Ovary (tissue), 9 donors: ENCODE results near the gene CATSPERB. TPM values are rescaled to one million over a fixed set of nuclear protein-coding genes. Genes with fewer than 3 reads are reported as not detected.
"Not testable (repeated sequence)": the region's sequence is repeated elsewhere in the genome, so short reads cannot be mapped to it uniquely, and the experiment has no call there.

Experiments used
- DNase-seq, 5 donors: peaks; one replicate each; pipeline ENCODE4 v3.0.0-alpha.2; 2019 to 2020
- H3K27ac ChIP-seq, 2 donors: fragments of 200-600 bp; one replicate each; pipeline versions ENCODE4 v1.5.1 to v1.8.0; 2019 to 2022
- H3K27me3 ChIP-seq: fragments of 200-600 bp; one replicate; pipeline ENCODE4 v1.8.0; 2022
- H3K36me3 ChIP-seq: fragments of 200-600 bp; sonication (generic); one replicate; pipeline ENCODE4 v1.5.1; 2019
- H3K4me1 ChIP-seq: one replicate; pipeline ENCODE4 v1.8.1; 2013; ENCODE audit warnings: mild to moderate bottlenecking, moderate library complexity; ENCODE audit not compliant: insufficient read depth
- H3K4me3 ChIP-seq: fragments of 200-600 bp; sonication (generic); one replicate; pipeline ENCODE4 v1.5.1; 2017
- H3K9me3 ChIP-seq, 2 donors: fragments of 200-600 bp in 1 of 2; sonication (generic) in 1 of 2; one replicate each; pipeline versions ENCODE4 v1.5.1 to v1.8.1; 2013 to 2019; ENCODE audit warnings: mild to moderate bottlenecking in 1 of 2, moderate library complexity in 1 of 2
- CTCF ChIP-seq, 3 donors: fragments of 450-650 bp in 2 of 3; fragments of 200-600 bp in 1 of 3; IDR thresholded peaks; one replicate each; pipeline versions ENCODE4 v1.5.1 to v1.8.0; 2016 to 2022; ENCODE audit warnings: antibody characterized with exemption in 3 of 3, mild to moderate bottlenecking in 1 of 3
- EP300 ChIP-seq: sonication (generic); formaldehyde crosslinking; IDR thresholded peaks from one replicate; pipeline ENCODE4 v1.6.1; 2017; ENCODE audit warnings: antibody characterized with exemption
- POLR2A ChIP-seq: fragments of 450-650 bp; IDR thresholded peaks from one replicate; pipeline ENCODE4 v1.6.1; 2017; ENCODE audit warnings: antibody characterized with exemption, mild to moderate bottlenecking, moderate library complexity
- WGBS, 3 donors: extraction: QIAGEN DNeasy Blood & Tissue Kit in 1 of 3; methylation state at CpG; one replicate each; pipeline versions ENCODE4 v1.1.5 to v1.1.7; 2013 to 2017; 5-methylcytosine and 5-hydroxymethylcytosine counted together
- intact Hi-C, 4 donors: fragments of 100-400 bp; cut with DNase I; formaldehyde crosslinking; loops; one replicate each; pipeline versions ENCODE4 v1.11.0 to v1.15.1; 2022 to 2023
- polyA plus RNA-seq, 2 donors: library from polyadenylated mRNA; stranded (reverse); fragments of 200-250 nt in 1 of 2; fragments of 350-450 nt in 1 of 2; fragmentation: Illumina TruSeq in 1 of 2; extraction: RNeasy Lipid Tissue Mini Kit (QIAGEN cat#74804) in 1 of 2; gene quantifications; one replicate each; pipeline ENCODE4 v1.2.3, GENCODE V29; 2013 to 2014
- total RNA-seq, 7 donors: library from RNA; depleted of rRNA in 2 of 7; stranded (reverse); fragments of >200 nt in 2 of 7; fragmentation: NEBNext Ultra II Directional in 3 of 7; extraction: Animal tissue kit (Norgen Biotek cat#: 25700) in 3 of 7; gene quantifications; one replicate each; pipeline versions ENCODE4 v1.1.0 to v1.2.4, GENCODE V29; 2016 to 2023
- donor health status: DM: no; HTN: no; CAD: no; lungs with moderate emphysema.
- donor health status: DM: no; HTN: no; CAD: no.
- donor health status: Bipolar disorder and iron deficiency.
- donor health status: DM: yes; HTN: yes; CAD: no.
- donor health status: DM: no; HTN: no; CAD: no.
- donor health status: DM: yes; HTN: yes; CAD: no.

CATSPERB gene
- total and polyA plus RNA-seq, 9 donors: 0.07 to 2.5 (median 0.46) TPM; not detected in 1

GRCh38 chr14:91679273-91679672 lies 52.6 kb downstream of the CATSPERB start:
- intact Hi-C loops: no loop called here
- TF ChIP-seq CTCF (IDR thresholded peaks at IDR 0.05) (no peak), EP300 (no peak), POLR2A (no peak)
- Histone ChIP-seq H3K4me3 (no peak overlapping the region), H3K27me3 (no peaks in the 10 kb centered on the region), H3K36me3 (no peaks in the 10 kb centered on the region), H3K27ac (no peak overlapping the region), H3K4me1 (no peaks in the 10 kb centered on the region), H3K9me3 (no peaks in the 10 kb centered on the region)
- no peak for DNase-seq

- H3K4me3 ChIP-seq, H3K27ac ChIP-seq, H3K27me3 ChIP-seq, H3K4me1 ChIP-seq, DNase-seq, H3K36me3 ChIP-seq, intact Hi-C loops, H3K9me3 ChIP-seq: not testable (repeated sequence)
- WGBS, 3 donors: 88 to 97% (median 90%) methylated on average over 3 of the region's 3 CpGs
These were observed 54.2 kb downstream of the CATSPERB start for GRCh38 chr14:91677687-91678086.

- H3K27me3 ChIP-seq: no peaks in the 10 kb centered on the region
- no peak for DNase-seq
- H3K27ac ChIP-seq: no peak overlapping the region
- WGBS, 3 donors: 23 to 24% (median 23%) methylated on average over 3 of the region's 3 CpGs
- no peak for TF ChIP-seq POLR2A
- TF ChIP-seq EP300: no peak
- no peak for TF ChIP-seq CTCF (IDR thresholded peaks at IDR 0.05)
- no peak overlapping the region for H3K4me3 ChIP-seq
- H3K36me3 ChIP-seq: no peaks in the 10 kb centered on the region
- intact Hi-C loops: no loop called here
- no peaks in the 10 kb centered on the region for H3K9me3 ChIP-seq
- H3K4me1 ChIP-seq: no peaks in the 10 kb centered on the region
These were observed 57.0 kb downstream of the CATSPERB start for GRCh38 chr14:91674911-91675310.

- WGBS, 3 donors: 89 to 93% (median 91%) methylated on average over 2 of the region's 2 CpGs
- no peak overlapping the region for H3K27ac ChIP-seq
- H3K36me3 ChIP-seq: no peaks in the 10 kb centered on the region
- no peak for DNase-seq
- no peaks in the 10 kb centered on the region for H3K9me3 ChIP-seq
- no peaks in the 10 kb centered on the region for H3K4me1 ChIP-seq
- intact Hi-C loops: no loop called here
- H3K27me3 ChIP-seq: no peaks in the 10 kb centered on the region
- no peak overlapping the region for H3K4me3 ChIP-seq
- no peak for TF ChIP-seq EP300
- no peak for TF ChIP-seq POLR2A
- TF ChIP-seq CTCF (IDR thresholded peaks at IDR 0.05): no peak
These were observed 62.0 kb downstream of the CATSPERB start for GRCh38 chr14:91669867-91670266.

GRCh38 chr14:91667101-91667500 lies 64.8 kb downstream of the CATSPERB start:
- 92 to 98% (median 97%) methylated on average over 2 of the region's 2 CpGs for whole genome bisulfite sequencing, 3 donors
- H3K9me3 ChIP-seq, intact Hi-C loops, H3K27ac ChIP-seq, H3K4me1 ChIP-seq, H3K4me3 ChIP-seq, H3K36me3 ChIP-seq, H3K27me3 ChIP-seq, DNase-seq: not testable (repeated sequence)

- DNase-seq: no peak
- Histone ChIP-seq H3K27ac (no peak overlapping the region), H3K36me3 (no peaks in the 10 kb centered on the region), H3K4me3 (no peak overlapping the region), H3K27me3 (no peaks in the 10 kb centered on the region), H3K9me3 (no peaks in the 10 kb centered on the region), H3K4me1 (no peaks in the 10 kb centered on the region)
- intact Hi-C loops: no loop called here
- 89 to 93% (median 92%) methylated on average over 2 of the region's 2 CpGs for WGBS, 3 donors
- TF ChIP-seq POLR2A: no peak
- no peak for TF ChIP-seq EP300
- TF ChIP-seq CTCF (IDR thresholded peaks at IDR 0.05): no peak
These were observed 71.1 kb downstream of the CATSPERB start for GRCh38 chr14:91660790-91661189.
